GM11168 (cell line): ENCODE data around the gene GRAMD1C.
"Not testable (repeated sequence)": the region's sequence is repeated elsewhere in the genome, so short reads cannot be mapped to it uniquely, and the experiment has no call there.

Source experiments
- in situ Hi-C: fragments of 300-500 bp; cut with MboI; formaldehyde crosslinking; loops from one replicate; pipeline ENCODE4 v1.12.0; 2022; ENCODE audit warnings: low sequenced_read_pairs; ENCODE audit not compliant: unreplicated experiment

GRAMD1C gene

DNA sequence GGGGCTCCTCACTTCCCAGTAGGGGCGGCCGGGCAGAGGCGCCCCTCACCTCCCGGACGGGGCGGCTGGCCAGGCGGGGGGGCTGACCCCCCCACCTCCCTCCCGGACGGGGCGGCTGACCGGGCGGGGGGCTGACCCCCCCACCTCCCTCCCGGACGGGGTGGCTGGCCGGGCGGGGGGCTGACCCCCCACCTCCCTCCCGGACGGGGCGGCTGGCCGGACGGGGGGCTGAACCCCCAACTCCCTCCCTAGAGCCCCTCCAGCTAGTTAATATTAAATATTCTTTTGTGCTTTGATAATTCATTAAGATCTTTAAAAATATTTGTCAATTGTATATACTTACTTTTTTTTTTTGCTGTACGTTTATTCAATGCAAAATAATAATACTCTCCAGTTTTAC lies 11.3 kb downstream of the GRAMD1C start:
- in situ Hi-C loops = loop anchor here (5.0 to 10.0 kb wide), 2 partner anchors 62 to 265 kb away; no protein-coding TSS in a partner anchor

DNA sequence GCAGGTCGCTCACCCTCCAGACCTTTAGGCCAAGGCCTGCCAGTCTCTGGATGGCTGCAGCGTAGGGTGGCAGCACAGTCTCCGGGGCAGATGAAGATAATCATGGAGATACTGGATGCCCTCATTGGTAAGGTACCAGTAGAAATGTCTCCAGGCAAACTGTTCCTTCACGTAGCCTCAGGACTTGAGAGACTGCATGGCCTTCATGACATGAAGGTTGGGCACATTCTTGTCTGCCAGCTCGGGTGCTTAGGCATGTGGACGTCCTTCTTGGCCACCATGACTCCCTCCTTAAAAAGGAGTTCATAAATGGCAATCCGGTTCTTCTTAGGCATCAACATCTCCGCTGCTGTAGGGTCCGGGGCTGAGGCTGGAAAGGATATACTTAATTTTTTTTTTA lies 11.8 kb downstream of the GRAMD1C start:
- in situ Hi-C loops = not testable (repeated sequence)

DNA sequence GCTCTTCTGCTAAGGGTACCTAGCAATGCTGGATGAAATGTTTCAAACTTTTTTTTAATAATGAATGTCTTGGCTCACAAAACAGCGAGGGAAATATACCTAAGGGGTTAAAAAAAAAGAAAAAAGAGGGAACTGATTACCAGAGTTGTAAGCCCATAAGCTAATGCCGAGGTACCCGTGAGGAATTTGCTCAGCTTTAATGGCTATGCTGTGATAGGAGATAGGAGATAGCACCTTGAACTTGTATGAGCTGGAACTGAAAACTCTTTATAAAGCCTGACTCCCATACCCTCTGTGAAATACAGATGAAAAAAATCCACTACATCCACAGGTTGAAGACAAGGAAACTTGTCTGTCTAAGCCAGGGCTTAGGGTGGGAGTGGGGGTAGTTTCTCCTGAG lies 13.9 kb downstream of the GRAMD1C start:
- in situ Hi-C loops = no loop called here

DNA sequence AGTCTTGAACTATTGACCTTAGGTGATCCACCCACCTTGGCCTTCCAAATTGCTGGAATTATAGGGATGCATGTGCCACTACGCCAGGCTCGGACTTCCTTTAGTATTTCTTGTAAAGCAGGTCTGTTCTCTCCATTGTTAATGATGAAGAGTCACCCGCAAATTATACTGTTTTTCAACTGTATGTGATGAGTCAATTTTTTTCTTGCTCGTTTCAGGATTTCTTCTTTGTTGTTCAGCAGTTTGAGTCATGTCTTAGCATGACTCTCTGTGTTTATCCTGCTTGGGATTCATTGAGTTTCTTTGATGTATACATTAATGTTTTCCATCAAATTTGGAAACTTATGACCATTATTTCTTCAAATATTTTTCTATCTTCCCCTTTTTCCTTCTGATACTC lies 28.9 kb downstream of the GRAMD1C start:
- in situ Hi-C loops = no loop called here

DNA sequence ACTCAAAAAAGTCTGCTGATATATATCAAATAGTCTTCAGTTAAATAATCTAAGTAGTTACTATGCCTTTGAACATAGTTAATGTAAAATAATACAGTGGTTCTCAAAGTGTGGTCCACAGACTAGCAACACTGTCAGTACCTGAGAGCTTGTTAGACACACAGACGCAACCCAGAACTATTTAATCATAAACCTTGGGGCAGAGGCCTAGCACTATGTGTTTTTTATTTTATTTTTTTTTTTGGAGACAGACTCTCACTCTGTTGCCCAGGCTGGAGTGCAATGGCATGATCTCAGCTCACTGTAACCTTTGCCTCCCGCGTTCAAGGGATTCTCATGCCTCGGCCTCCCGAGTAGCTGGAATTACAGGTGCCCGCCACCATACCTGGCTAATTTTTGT lies 34.7 kb downstream of the GRAMD1C start:
- in situ Hi-C loops = no loop called here

DNA sequence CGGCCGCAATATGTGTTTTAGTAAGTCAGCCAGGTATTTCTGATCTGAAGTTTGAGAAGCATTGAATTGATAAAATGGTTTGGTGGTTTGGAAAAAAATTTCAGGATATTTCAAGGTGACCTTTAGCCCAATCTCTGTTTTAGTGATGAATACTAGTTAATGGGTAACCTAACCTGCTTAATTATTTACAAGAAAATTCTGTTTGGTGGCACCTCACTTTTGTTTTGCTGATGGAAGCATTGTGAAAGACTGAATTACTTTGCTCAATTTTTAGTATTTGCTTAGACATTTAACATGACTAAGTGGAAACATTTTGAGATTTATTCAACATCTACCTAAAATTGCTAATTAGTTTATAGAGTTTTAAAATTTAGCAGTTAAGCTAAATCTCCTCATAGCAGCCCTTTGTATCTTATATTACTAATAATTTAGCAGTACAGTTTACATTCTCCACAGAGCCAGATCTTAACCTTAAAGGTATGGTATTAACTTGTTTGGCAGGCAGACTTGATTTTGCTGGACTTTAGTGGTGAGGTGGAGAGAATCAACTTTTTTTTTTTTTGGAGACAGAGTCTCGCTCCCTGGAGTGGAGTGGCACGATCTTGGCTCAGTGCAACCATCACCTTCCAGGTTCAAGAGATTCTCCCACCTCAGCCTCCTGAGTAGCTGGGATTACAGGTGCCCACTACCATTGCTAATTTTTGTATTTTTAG lies 35.4 kb downstream of the GRAMD1C start:
- in situ Hi-C loops = no loop called here

DNA sequence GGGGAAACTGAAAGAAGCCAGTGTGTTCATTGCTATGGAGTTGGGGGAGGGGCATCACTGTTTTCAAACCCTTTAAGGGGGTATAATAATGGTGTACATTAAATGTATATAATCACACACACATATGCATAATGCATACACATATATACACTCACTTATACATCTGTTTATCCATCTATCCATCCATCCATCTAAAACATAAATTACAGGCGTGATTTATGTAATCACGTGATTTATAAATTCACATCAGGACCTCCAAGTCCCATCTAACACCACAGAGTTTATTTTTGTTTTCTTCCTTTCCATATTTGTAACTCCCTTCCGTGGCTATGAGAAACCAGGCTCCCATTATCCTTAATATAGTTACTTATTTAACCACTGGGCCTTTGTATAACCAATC lies 39.8 kb downstream of the GRAMD1C start:
- in situ Hi-C loops = no loop called here

DNA sequence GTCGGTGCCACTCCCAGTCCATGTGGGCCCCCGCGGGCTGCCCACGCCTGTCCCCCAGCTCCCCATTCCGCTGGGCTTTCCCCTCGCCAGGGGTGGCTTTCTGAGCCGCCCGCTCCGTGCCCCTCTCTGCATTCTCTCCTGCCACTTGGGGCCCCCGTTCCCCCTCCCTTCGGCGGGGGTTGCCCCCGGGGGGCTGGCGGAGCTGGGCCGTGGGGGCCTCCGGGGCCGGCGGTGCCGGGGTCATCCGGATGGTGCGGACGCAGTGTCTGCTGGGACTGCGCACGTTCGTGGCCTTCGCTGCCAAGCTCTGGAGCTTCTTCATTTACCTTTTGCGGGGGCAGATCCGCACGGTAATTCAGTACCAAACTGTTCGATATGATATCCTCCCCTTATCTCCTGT lies 46.5 kb downstream of the GRAMD1C start:
- in situ Hi-C loops = no loop called here

DNA sequence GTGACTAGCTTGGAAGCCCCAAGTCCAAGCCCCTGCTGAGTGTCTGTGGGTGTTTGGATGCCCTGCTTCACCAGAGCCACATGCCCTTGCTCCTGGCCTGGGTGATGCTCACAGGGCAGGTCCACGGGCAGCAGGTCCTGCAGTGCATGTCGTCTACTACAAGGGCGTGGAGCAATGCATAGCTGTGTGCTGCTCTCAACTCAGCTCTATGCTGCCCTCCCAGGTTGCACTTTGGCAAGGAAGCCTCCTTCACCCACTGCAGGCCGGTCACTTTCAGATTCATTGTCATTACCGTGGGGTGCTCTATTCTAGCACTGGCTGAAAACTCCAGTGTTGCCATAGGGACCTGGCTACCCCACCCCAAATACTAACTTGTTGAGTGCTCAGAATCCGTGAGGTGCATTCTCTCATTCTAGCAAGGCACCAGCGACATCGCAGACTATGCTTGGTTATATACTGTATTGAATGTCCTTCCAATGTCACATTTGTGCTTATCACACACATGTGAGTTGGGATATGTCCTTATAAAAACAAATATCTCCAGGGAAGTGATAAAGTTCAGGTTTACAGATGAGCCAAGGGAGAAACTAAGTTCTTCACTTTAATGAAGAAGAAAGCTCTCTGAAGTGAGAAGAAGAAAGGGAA lies 51.8 kb downstream of the GRAMD1C start:
- in situ Hi-C loops = no loop called here

DNA sequence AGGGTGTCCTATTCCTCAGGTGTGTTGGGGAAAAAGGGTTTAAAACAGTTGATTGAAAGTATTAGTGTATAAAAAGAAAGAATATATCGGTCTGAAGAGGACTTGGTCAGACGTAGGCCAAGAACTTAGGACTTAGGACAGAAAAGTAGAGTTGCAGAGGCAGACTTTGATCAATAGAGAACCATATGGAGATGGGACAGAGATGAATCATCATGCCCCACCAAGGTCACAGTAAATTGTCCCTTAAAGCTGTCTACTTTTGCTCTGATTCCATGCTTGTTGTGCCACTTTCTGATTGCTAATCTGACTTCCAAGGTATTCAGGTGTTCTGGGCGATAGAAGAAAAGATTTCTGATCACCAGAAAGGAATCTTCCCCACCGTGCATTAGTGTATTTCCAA lies 56.3 kb downstream of the GRAMD1C start:
- in situ Hi-C loops = no loop called here

DNA sequence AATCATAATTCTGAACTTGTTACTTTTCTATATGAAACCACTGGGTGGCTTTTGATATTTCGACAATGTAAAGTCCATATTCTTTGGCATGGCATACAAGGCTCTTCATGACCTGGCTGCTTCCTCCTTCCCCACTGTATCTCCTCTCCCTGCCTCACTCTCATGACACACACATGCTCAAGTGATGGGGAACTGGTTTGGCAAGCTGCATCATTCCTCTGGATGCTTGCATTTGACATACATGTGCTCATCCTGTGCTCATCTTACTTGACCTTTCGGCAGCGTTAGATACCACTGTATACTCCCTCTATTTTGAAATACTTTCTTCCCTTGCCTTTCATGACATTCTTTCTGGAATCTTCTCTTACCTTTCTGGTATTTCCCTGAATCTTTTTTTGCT lies 57.4 kb downstream of the GRAMD1C start:
- in situ Hi-C loops = no loop called here

DNA sequence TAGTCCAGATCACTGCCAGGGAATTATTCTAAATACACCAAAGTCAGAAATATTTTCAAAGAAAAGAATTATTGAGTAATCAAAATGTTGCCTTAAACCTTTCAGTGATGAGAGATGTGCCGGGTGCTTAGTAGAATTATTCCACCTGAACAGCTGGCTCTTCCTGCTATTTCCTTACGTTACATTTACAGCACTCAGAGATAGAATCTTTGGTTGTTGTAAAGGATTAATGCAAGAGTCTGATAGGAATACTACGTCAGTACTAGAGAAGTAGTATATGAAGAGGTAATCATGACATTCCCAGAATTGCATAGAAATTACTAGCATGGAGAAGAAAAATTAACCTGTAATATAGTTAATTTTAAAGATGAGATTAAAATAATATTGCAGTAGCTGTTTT lies 58.3 kb downstream of the GRAMD1C start:
- in situ Hi-C loops = no loop called here

DNA sequence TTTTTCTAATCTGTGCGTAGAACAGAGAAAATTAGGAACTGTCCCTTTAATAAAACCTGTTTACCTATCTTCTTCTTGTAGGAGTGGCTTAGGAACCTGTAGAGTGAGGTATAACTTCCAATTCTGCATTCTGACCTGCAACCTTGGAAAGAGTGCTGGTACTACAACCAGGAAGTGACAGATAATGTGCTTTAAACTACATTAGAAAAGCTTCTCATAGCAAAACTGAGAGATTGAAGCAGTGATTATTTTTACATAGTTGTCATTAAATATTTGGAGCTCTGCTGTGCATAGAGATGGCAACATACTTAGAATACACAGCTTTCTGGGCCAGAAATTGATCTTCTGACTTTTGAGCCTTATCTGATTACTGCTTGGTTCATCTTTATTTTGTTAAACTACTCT lies 58.8 kb downstream of the GRAMD1C start:
- in situ Hi-C loops = no loop called here

DNA sequence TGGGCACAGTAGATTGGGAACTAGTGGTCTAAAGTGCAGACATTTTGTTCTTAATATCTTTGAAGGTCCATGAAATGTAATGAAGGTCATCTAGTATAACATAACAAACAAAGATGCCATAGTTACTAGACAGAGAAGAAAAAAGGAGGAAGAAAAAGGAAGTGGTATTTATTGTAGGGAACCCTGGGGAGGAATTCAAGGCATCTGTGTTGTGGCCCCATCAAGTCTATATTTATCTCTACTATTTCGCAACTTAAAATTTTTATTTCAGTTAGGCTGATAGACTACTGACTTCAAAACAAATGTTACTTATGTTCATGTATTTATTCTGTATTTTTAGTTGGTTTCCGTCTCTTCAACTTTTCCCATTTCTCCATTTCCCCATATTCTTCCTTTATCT lies 60.3 kb downstream of the GRAMD1C start:
- in situ Hi-C loops = no loop called here

DNA sequence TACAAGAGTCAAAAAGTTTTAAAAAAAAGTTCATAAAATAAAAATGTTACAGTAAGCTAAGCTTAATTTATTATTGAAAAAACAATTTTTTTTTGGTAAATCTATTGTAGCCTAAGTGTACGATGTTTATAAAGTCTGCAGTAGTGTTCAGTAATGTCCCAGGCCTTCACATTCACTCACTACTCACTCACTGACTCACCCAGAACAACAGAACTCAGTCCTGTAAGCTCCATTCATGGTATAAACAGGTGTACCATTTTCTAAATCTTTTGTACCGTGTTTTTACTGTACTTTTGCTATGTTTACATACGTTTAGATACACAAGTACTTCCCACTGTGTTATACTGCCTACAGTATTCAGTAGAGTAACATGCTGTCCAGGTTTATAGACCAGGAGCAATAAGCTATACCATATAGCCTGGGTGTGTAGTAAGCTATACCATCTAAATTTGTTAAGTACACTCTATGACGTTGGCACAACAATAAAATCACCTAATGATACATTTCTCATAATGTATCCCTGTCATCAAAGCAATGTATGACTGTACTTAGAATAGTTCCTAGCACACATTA lies 68.1 kb downstream of the GRAMD1C start:
- in situ Hi-C loops = no loop called here

DNA sequence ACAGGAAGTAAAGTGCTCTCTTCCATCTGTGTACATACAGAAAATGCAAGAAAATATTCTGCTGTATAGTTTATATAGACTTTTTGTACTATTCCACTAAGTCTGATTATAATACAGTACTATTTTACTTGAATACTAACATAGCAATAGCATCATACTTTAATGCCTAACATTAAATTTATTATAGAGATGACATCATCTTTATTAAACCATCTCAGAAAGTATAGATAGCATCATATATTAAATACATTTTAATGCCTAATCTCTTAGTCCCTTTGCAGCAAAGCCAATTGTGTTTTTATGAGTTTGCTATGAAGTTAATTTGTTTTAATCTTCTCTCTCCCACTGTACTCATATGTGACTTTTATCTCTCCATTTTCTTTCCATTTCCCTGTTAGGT lies 69.5 kb downstream of the GRAMD1C start:
- in situ Hi-C loops = no loop called here

DNA sequence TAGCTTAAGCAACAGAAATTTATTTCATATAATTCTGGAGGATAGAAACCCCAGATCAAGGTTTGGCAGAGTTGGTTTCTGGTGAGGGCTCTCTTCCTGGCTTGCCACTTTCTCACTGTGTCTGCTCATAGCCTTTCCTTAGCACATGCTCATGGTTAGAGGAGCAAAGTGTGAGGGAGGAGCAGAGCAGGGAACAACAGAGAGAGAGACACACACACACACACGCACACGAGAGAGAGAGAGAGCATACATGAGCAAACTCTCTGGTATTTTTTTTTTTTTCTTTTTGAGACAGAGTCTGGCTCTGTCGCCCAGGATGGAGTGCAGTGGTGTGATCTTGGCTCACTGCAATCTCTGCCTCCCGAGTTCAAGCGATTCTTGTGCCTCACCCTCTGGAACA lies 72.4 kb downstream of the GRAMD1C start:
- in situ Hi-C loops = loop anchor here (5.0 kb wide), 2 partner anchors 64 to 174 kb away; no protein-coding TSS in a partner anchor

DNA sequence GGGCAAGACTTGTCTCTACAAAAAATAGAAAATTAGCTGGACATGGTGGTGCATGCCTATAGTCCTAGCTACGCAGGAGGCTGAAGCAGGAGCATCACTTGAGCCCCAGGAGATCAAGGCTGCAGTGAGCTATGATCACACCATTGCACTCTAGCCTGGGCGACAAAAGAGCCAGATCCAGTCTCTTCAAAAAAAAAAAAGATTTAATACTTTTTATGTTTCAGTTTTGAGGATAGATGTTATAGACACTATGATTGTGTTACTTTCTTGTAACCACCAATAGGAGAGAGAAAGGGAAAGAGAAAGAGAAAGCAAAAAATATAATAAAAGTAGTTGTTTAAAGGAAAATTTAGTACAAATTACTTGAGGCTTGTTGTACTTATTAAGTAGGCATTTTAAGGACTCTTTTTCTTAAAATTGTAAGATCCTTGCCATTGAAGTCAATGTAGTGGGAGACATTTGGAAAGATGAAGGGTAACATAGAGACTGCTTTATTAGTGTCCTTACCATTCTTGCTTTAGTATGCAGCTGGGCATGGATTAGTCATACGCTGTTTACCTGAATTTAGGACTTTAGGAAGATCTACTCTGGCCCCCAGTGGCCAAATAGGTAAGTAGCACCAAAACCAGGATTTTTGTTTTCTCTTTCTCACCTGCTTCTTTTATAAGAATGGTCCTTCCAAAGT lies 74.1 kb downstream of the GRAMD1C start:
- in situ Hi-C loops = loop anchor here (5.0 kb wide), 2 partner anchors 65 to 175 kb away; no protein-coding TSS in a partner anchor

DNA sequence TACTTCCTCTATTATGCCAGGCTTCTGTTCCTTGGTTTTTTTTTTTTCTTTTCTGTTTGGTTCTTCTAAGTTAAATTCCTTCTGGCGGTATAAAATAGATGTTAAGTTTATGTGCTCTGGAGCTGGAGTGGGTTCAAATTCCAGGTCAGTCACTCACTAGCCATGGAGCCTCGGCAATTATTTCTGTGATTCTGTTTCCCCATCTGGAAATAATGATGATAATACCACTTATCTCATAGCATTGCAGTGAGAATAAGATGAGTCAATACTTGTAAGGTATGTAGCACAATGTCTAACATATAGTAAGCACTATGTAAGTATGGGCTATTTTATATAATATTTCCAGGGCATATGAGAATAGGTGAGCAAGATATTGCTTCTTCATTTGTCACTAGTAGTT lies 76.1 kb downstream of the GRAMD1C start:
- in situ Hi-C loops = loop anchor here (5.0 kb wide), 2 partner anchors 67 to 177 kb away; no protein-coding TSS in a partner anchor

DNA sequence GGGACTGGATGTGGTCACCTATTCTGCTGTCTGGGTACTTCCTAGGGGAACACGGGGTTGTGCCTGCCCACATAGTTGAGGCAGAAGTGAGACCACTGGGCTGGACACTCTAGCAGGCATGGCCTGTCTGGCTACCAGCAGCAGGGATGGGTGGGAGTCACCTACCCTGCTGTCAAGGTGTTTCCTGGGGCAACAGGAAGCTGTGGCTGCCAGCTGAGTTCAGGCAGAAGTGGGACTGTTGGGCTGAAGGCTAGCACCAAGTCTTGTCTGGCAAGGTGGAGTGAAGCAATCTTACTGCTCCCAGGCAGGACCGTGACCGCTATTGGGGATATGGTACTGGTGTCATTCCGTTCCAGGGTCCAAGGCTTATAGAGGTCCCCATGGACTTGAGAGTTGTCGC lies 89.0 kb downstream of the GRAMD1C start:
- in situ Hi-C loops = no loop called here

DNA sequence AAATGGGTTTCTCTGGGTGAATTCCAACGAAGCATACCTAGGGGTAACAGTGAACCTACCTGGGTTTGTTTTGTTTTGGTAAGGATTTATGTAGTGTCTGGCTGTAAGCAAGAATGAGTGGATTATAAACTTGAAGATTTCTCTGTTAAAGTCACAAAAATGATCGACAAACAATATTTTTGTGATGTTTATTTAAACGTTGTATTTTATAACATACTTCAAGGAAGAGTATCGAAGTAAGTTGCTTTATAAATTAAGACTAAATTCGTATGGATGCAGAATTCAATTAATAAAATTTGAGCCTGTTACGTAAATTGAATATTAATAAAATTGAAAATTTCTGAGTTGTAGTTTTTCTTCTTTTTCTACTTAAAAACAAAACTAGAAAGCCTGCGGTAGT lies 108.2 kb downstream of the GRAMD1C start:
- in situ Hi-C loops = no loop called here
